Measurements from ENCODE around the gene MACROD2.
"Not testable (repeated sequence)": the region's sequence is repeated elsewhere in the genome, so short reads cannot be mapped to it uniquely, and the experiment has no call there.

Gene MACROD2

DNA sequence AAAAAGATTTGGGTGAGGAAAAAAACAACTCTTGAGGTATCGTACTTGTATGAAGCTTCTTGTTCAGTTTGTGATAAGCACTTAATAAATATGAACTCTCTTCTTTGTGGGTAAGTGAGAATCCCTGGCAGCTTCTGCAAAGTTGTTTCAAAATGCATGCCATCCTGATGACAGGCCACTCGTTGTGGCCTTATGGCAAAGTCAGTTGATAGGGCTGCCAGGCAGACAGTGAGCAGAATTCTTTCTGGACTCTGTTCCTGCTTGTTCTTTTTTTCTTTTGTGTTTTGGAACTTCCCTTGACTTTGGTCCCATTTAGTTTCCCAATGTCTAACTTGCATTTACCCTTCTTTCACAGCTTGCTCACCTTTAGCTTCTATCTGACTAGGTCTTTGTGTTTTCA, 1325.6 kb downstream of the MACROD2 start:
- in situ Hi-C loops (cut with HindIII; ENCODE audit: low pct_ligation_motif_present, low pct_unique_long_range_greater_than_20kb, low sequenced_read_pairs), result no loop called here
- DNase-seq, result no peak

DNA sequence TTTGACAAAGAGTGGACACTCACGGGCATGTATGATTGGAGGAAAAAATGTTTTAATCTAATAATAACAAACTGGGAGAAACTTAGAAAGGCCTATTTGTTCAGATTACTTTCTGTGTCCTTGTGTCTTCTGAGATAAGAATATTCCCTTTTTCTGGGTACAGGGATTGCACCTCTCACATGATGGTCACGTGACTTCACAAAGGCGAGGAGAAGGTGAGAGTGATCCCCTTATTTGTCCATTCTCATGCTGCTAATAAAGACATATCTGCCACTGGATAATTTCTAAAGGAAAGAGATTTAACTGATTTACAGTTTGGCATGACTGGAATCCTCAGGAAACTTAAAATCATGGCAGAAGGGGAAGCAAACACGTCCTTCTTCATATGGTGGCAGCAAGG, 1331.8 kb downstream of the MACROD2 start:
- DNase-seq, result no peak
- in situ Hi-C loops (cut with HindIII; ENCODE audit: low pct_ligation_motif_present, low pct_unique_long_range_greater_than_20kb, low sequenced_read_pairs), result no loop called here

DNA sequence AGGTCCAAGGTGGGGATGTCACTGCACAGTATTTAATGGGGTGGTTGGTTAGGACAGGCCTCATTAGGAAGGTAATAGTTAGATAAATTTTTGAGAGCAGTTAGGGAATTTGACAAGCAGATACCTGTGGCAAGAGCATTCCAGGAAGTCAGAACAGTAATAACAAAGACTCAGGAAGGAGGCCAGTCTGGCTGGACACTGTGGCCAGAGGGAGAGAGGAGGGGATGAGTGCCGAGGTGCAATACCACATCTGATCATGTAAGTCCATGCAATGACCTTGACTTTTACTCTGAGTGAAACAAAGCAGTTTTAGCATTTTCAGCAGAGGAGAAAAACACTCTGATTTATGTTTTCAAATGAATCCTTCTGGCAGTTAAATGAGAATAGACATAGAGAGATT, 1332.8 kb downstream of the MACROD2 start:
- no peak for DNase-seq
- in situ Hi-C loops (cut with HindIII; ENCODE audit: low pct_ligation_motif_present, low pct_unique_long_range_greater_than_20kb, low sequenced_read_pairs), result no loop called here

DNA sequence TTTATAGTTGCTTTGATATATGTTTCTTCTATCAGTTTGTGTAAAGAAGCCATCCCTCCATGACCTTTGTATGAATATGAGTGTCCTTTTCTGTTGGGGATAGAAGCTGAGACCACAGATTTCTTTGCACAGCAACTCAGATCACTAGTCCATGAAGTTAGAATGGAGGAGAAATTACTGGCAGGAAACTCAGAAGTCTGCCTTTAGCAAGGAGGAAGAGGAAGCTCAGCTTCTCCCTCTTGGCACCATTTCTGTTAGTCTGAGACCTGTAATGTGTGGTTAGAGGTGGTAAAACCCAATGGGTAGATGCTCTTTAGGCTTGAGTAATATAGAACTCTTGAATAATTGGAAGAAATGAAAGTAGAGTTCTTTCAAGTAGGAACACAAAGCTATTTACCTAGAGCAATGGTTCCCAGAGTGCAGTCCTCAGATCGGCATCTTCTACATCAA, 1337.4 kb downstream of the MACROD2 start:
- DNase-seq, result no peak
- in situ Hi-C loops (cut with HindIII; ENCODE audit: low pct_ligation_motif_present, low pct_unique_long_range_greater_than_20kb, low sequenced_read_pairs), result no loop called here

DNA sequence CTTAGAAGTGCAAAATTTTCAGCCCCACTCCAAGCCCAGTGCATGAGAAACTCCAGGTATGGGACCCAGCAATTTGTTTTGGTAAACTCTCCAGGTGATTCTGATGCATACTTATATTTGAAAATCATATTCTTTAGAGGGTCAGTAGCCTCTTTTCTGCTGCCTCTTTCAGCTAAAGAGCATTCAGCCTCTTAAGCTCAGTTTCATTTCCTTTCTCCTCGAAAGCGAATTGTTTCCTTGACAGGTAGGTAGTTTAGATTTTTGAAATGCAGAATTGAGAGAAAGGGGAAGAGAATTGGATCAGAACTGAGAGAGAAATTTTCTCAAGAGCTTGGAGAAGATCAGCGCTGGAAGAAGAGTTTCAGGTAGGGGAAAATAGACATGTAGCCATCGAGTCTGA, 1337.9 kb downstream of the MACROD2 start:
- in situ Hi-C loops (cut with HindIII; ENCODE audit: low pct_ligation_motif_present, low pct_unique_long_range_greater_than_20kb, low sequenced_read_pairs), result no loop called here
- DNase-seq, result no peak

DNA sequence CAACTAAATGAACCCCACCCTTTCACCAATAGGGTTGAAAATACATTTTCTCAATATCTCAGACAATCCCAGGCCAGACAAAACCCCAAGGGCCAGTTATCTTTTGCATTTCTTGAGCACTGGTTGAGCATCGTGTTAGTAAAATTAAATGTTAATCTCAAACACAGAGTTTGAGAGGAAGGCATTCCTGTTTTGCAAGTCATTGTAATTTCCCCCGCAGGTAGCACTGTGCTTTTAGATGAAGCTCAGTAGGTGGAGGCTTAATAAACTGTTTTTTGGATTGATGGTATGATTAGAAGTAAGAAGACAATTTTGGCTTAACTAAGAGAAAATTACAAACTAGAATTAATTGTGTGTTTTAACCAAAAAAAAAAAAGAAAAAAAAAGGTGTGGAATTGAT, 1340.7 kb downstream of the MACROD2 start:
- in situ Hi-C loops (cut with HindIII; ENCODE audit: low pct_ligation_motif_present, low pct_unique_long_range_greater_than_20kb, low sequenced_read_pairs), result no loop called here
- DNase-seq, result no peak

DNA sequence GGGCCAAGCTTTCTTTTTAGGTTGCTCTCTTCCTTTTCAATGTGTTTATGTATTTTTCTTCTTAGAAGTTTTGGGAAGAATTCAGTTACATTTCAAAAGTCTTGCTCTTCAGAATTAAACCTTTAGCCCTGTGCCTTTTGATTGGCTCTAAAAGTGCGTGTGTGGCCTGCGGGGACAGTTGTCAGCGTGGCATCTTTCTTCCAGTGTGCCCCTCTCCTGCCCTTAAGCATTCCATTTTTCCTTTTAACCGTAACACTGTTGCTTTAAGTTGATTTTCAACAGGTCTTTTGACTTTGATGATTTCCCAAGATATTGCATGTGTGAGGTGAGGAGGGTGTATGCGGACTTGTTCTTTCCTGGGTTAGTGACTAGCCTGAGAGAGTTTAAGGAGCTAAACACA, 1341.2 kb downstream of the MACROD2 start:
- in situ Hi-C loops (cut with HindIII; ENCODE audit: low pct_ligation_motif_present, low pct_unique_long_range_greater_than_20kb, low sequenced_read_pairs), result no loop called here
- no peak for DNase-seq

DNA sequence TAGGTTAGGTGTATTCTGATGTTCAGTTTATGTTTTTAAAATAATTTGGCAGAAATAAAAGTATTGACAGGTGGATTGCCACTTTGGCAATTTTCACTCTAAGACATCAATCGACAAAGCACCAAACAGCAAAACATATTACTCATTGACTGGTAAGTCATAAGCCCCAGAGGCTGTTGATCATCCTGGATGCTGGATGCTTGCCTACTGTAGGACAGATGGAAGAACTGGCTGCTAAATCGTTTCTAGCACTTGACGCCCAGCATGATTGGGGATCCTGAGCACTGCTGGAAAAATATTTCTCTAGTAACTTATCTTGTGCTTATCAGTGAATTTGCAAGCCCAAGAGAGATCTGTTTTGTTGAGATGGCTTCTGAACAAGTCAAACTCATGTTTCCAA, 1343.9 kb downstream of the MACROD2 start:
- in situ Hi-C loops (cut with HindIII; ENCODE audit: low pct_ligation_motif_present, low pct_unique_long_range_greater_than_20kb, low sequenced_read_pairs), result no loop called here

DNA sequence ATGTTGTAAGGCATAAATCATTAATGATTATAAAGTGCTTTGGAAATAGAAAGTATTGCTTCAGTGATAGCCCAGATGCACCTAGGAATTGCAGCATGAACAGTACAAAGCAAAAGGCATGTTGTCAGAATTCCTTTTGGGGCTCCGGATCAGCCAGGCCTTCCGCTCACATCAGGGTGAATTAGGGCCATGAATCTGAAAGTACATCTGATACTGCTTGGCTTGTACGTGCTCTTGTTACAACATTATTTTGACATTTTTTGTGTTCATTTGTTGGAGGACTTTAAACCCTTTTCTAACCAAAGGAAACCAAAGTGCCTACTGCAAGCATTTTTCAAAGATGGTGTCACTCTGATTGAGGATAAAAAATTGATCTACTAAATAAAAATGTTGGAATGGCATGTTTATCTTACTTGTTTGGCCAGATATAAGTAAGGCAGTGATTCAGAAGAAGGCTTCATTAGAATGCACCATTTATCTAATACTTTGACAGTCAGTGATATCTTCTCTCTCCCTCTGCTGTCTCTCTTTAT, 1347.7 kb downstream of the MACROD2 start:
- in situ Hi-C loops (cut with HindIII; ENCODE audit: low pct_ligation_motif_present, low pct_unique_long_range_greater_than_20kb, low sequenced_read_pairs), result no loop called here

More for the DNA sequence above, 1343.9 kb downstream of the MACROD2 start:
- no peak for DNase-seq

DNA sequence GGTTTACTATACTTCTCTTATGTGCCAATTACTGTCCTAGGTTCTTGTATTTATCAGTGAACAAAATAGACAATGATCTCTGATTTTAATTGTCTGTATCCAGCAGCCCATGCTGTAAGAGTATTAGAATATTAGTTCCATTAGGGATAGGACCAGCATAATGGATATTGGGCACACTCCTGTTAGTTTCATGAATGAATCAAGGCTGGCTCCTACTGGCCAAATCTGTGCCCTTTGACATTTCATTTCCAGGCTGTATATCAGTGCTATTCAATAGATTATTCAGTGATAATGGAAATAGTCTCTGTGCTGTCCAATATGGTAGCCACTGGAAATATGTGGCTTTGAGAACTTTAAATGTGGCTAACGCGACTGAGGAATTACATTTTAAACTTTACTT, 1350.0 kb downstream of the MACROD2 start:
- DNase-seq, result no peak

More for the DNA sequence above, 1347.7 kb downstream of the MACROD2 start:
- no peak for DNase-seq

DNA sequence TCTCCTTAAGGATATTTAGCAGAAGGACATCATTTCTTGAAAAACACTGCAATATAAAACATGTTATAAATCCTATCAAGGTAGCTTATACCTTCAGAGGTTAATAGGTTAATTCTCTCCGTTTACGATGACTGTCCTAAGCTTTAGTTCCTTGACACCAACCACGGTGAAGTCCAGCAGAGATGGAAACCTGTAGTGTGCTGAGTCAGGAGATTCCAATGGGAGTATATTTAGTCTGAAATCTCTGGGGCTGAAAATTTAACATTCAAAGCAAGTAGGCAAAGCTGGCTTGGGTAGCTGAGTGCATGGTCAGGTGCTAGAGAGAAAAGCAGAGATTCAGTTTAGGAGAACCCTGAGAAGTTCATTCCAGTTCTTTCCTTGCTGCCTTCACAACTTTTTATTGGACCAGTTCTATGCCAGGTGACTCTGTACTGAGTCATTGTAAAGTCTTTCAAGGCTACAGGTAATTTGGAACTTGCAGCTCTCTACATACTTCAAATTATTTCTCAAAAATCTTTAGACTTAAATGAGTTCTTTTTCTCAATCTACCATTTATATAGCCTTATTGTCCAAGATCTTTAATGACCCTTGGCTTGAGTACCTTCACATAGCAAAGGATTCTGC, 1351.5 kb downstream of the MACROD2 start:
- in situ Hi-C loops (cut with HindIII; ENCODE audit: low pct_ligation_motif_present, low pct_unique_long_range_greater_than_20kb, low sequenced_read_pairs), result no loop called here

More for the DNA sequence above, 1350.0 kb downstream of the MACROD2 start:
- in situ Hi-C loops (cut with HindIII; ENCODE audit: low pct_ligation_motif_present, low pct_unique_long_range_greater_than_20kb, low sequenced_read_pairs), result no loop called here

DNA sequence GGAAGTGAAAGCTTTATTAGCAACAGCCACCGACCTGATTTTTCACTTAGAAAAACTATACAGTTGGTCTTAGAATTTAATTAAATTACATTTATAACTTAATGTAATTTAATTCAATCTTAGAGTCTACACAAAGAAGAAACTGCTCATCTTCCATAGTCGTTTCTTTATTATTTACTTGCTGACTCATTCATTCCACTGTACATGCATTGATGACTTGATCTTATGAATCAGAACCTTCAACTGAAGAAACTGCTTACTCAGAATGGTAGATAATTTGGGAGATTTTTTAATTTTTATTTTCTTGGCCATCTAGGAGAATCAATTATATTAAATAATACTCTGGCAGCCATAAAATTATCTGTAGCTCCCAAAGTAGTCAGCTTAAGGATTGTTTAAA, 1363.7 kb downstream of the MACROD2 start:
- DNase-seq, result no peak
- in situ Hi-C loops (cut with HindIII; ENCODE audit: low pct_ligation_motif_present, low pct_unique_long_range_greater_than_20kb, low sequenced_read_pairs), result no loop called here

More for the DNA sequence above, 1351.5 kb downstream of the MACROD2 start:
- no peak for DNase-seq

DNA sequence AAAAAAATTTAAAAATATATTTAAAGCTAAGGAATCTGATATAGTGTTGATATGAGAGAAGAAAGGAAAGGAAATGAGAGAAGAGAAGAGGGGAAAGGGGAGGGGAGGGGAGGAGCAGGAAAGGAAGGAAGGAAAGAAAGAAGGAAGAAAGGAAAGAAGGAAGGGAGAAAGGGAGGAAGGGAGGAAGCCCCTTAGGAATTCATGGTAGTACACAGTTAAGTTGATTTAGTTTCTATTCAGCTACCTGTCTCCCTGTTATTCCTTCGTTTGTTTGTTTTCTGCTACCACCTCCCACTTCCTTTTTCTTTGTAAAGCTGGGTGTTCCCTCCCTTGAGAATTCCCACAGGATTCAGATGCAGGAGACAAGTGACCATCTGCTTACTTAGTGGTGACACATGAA, 1367.5 kb downstream of the MACROD2 start:
- DNase-seq, result no peak
- in situ Hi-C loops (cut with HindIII; ENCODE audit: low pct_ligation_motif_present, low pct_unique_long_range_greater_than_20kb, low sequenced_read_pairs), result no loop called here

DNA sequence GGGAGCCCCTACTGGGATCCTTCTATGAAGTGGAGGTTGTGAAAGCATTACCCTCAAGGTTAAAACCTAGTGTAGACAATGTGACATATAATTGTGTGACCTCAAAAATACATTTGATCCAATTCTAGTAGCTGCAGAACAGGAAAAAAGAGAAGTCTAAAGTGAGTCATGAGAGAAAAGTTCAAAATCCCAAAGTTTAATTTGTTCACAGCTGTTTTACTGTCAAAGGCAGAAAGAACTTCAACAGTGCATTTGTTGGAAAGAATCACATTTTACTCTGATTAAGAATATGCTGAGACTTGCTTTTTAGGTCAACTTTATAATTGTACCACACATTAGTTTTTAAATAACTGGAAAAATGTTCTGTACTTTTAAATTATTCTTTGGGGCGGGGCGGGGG, 1369.5 kb downstream of the MACROD2 start:
- in situ Hi-C loops (cut with HindIII; ENCODE audit: low pct_ligation_motif_present, low pct_unique_long_range_greater_than_20kb, low sequenced_read_pairs), result no loop called here
- no peak for DNase-seq

DNA sequence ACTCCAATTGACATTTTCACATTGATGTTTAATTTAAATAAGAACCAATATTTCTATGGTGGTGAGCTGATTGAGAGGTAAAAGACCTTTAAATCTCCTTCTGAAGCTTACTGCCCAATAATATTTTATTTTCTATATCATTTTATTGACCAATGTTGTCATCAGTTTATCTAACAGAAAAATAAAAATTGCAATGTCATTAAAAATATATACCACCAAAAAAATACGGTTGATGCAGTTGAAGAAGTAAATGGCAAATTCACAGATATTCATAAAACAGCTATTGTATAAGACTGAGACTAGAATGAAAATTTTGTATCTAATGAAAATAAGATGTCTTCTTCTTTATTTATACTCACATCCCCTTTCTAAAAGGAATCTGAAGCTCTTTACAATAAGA, 1375.1 kb downstream of the MACROD2 start:
- in situ Hi-C loops (cut with HindIII; ENCODE audit: low pct_ligation_motif_present, low pct_unique_long_range_greater_than_20kb, low sequenced_read_pairs), result no loop called here

DNA sequence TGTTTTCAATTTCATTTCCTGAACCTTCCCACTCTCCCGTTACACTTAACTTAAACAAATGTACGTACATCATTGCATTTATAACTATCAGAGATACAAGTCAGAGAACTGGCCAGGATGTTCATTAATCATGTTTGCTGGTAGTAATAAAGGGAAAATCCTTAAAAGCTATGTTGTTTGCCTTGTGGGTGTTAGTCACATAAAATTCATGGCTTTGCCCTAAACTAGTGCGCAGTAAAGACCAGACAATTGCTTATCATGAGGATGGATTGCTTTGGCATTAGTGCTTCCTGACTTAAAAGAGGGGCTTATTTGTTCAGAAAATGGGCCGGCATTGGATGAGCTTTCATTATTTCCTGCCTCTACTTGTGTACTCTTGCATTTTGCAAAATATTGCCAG, 1379.4 kb downstream of the MACROD2 start:
- DNase-seq, result no peak
- in situ Hi-C loops (cut with HindIII; ENCODE audit: low pct_ligation_motif_present, low pct_unique_long_range_greater_than_20kb, low sequenced_read_pairs), result no loop called here

More for the DNA sequence above, 1375.1 kb downstream of the MACROD2 start:
- no peak for DNase-seq

DNA sequence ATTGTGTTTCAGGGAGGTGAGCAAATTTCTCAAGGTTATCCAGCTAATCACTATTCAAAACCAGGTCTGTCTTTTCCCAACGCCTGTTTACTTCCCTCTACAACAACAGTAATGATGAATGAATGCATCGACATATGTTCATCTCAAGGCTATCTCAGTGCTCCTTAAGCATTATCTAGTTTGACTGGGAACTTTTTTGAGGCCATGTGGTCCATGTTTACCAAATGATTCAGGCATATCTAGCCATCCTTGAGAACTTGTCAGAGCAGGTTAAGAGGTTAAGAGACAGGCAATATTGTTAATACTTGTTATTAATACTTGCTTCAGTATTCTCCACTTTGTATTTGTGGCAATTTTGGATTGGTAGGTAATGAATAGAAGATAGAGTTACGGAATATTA, 1380.5 kb downstream of the MACROD2 start:
- DNase-seq, result no peak
- in situ Hi-C loops (cut with HindIII; ENCODE audit: low pct_ligation_motif_present, low pct_unique_long_range_greater_than_20kb, low sequenced_read_pairs), result no loop called here

DNA sequence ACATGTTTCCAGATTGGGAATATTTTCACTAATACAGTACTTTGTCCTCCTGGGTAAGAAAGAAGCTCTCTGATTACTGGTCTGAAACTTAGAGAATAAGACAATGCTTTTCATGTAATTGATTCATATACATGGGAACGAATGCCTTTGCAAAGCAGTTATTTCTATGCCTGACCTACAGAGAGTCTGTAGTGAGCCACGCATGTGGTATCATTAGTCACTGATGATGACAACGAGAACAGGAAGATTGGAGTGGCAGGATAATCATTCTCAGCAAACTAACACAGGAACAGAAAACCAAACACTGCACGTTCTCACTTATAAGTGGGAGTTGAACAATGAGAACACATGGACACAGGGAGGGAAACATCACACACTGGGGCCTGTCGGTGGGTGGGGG, 1382.3 kb downstream of the MACROD2 start:
- not testable (repeated sequence) for DNase-seq

DNA sequence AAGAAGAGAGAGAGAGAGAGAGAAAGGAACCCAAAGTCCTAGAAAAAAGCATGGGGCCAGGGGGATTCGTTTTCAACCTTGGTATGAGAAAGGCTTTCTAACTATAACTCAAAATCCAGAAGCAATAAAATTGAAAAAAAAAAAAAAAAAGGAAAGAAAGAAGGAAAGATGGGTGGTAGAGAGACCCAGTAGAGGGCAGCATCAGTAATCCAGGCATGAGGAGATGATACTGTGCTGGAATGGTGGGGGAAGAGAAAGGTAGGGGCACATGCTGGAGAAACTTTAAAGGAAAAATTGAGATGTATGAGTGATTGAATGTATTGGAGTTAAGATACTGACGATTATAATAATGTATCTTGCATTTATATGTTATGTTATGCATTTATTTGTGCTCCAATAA, 1382.8 kb downstream of the MACROD2 start:
- in situ Hi-C loops (cut with HindIII; ENCODE audit: low pct_ligation_motif_present, low pct_unique_long_range_greater_than_20kb, low sequenced_read_pairs), result no loop called here
- no peak for DNase-seq

More for the DNA sequence above, 1382.3 kb downstream of the MACROD2 start:
- in situ Hi-C loops (cut with HindIII; ENCODE audit: low pct_ligation_motif_present, low pct_unique_long_range_greater_than_20kb, low sequenced_read_pairs), result not testable (repeated sequence)

DNA sequence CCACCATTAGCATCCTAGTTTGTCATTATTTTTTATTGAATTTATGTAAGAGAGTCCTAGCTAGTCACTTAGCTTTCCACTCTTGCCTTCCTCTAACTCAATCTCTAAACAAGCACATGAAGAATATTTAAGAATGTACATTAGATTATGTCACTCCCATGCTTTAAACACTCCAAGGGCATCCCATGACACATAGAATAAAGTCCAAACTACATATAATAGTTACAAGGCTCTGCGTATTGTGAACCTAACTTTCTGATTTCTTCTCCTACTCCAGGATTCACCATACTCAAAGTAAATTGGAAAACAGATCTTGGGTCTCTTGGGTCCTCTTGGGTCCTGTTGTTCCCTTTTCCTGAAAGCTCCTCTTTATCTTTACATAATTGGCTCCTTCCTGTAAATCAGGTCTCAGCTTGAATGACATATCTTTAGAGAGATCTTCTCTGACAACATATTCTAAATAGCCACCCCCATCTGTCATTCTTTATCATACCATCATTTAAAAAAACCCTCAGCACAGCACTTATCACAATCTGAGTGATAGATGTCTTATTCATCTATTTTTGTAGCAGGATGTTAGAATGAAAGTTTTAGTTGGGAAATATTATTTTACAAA, 1384.5 kb downstream of the MACROD2 start:
- in situ Hi-C loops (cut with HindIII; ENCODE audit: low pct_ligation_motif_present, low pct_unique_long_range_greater_than_20kb, low sequenced_read_pairs), result no loop called here
- no peak for DNase-seq

All from ACHN (cell line).